Ureter (tissue), 1 donor: Measurements from ENCODE around the gene METRNL. TPM values are rescaled to one million over a fixed set of nuclear protein-coding genes. Genes with fewer than 3 reads are reported as not detected.

Experiments used
- DNase-seq: peaks from one replicate; pipeline ENCODE4 v3.0.0-alpha.2; 2020; ENCODE audit warnings: low spot score
- total RNA-seq: library from RNA; stranded (reverse); gene quantifications from one replicate; pipeline ENCODE4 v1.2.4, GENCODE V29; 2023
- donor health status: DM: yes; HTN: yes; CAD: no.

The METRNL gene
- total RNA-seq, 1 donor from 2014 or later: 74.4 TPM

- peak; percentile 89 for DNase-seq
These were observed 12.1 kb downstream of the METRNL start for GRCh38 chr17:83091257-83092141.

DNA sequence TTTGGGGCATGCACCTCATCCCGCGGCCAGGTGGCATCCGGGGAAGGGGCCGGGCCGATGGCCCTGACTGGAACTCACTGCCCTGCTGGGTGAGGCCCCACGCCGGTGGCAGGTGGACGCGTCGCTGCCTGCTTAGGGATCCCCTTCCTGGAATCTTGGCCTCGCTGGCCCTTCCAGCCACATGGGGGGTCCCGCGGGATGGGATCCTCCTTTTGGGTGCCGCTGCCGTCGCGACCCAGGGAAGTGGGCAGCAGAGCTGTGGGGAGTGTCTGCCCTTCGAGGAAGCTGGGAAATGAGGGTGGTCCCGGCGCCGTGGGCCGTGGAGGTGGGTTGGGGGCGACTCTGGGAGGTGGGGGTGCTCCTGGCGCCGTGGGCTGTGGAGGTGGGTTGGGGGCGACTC is 12.8 kb downstream of the METRNL start:
- DNase-seq: no peak

DNA sequence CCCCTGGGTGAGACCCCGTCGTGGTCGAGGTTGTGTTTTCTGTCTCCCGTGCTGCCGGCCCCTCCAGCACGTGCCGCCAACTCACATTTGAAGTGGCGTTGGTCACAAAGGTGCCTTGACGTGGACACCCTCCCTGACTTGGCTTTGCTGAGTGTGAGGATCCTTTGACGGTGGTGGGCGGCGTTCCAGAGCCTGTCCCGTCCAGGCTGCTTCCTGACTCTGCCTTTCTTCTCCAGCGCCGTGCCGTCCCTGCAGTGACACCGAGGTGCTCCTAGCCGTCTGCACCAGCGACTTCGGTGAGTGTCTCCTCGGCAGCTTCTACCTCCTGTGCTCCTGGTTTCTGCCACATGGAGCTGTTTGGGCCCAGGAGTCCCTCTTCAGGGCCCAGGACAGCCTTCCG is 13.5 kb downstream of the METRNL start:
- DNase-seq: no peak

DNA sequence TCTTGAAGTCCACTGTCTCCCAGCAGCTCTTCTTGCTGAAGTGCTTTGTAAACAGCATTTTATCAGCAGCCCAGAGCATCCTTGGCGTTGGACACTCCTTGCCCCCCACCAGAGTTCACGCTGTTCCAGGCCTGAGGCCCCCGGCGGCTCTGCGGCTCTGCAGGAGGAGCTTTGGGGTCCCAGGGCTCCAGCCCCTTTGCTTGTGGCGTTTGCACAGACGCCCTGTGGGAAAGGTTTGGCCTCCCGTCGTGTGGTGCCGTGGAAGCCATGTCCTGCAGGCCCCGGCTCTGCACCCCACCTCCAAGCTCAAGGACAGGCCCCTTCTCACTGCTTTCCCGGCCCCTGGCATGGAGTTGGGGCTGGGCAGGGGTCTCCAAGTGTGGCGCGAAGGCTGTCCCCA is 14.1 kb downstream of the METRNL start:
- no peak for DNase-seq

DNA sequence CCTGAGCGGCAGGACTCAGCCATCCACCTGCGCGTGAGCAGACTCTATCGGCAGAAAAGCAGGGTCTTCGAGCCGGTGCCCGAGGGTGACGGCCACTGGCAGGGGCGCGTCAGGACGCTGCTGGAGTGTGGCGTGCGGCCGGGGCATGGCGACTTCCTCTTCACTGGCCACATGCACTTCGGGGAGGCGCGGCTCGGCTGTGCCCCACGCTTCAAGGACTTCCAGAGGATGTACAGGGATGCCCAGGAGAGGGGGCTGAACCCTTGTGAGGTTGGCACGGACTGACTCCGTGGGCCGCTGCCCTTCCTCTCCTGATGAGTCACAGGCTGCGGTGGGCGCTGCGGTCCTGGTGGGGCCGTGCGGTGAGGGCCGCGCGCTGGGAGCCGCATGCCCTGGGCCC is 14.9 kb downstream of the METRNL start:
- no peak for DNase-seq

GRCh38 chr17:83095016-83095415 is 15.6 kb downstream of the METRNL start:
- no peak for DNase-seq

DNA sequence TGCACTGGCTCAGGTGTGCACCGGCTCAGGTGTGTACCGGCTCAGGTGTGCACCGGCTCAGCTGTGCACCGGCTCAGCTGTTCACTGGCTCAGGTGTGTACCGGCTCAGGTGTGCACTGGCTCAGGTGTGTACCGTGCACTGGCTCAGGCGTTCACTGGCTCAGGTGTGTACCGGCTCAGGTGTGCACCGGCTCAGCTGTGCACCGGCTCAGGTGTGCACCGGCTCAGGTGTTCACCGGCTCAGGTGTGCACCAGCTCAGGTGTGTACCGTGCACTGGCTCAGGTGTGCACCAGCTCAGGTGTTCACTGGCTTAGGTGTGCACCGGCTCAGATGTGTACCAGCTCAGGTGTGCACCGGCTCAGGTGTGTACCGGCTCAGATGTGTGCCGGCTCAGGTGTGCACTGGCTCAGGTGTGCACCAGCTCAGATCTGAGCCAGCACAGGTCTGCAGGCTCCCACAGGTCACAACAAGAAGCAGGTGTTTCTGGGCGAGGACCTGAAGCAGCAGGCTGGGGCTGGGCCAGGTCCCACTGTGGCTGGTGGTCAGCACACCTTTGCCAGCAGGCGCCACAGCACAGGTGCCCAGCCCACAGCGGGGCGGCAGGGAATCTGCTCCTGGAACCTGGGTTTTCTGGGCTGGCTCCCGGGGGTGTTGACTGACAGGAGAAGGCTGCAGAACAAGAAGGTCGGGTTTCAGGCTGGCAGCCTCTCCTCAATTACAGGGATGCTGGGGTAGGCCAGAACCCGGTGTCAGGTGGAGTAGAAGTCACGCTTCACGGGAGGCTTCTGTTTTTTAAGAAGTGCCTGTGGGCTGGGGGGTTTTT is 17.2 kb downstream of the METRNL start:
- DNase-seq: peak; percentile 85

DNA sequence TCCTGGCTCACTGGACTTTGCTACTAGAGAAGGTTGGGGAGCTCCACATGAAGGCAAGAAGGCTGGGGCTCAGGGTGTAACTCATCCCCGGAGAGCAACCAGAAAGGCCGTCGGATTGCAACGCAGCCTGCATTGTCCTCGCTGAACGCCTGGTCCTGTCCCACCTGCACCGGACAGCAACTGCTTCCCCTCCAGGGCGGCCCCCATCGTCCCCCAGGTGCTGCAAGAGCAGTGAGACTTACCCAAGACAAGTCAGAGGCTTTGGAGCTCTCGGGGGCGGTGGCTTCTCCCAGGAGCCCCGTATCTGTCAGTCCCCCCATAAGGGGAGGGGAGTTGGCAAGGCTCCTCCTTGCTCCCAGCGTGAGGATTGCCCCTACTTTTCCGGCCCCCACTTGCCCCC is 18.4 kb downstream of the METRNL start:
- DNase-seq: no peak

- DNase-seq: no peak
These were observed 19.1 kb downstream of the METRNL start for GRCh38 chr17:83098241-83099085.

DNA sequence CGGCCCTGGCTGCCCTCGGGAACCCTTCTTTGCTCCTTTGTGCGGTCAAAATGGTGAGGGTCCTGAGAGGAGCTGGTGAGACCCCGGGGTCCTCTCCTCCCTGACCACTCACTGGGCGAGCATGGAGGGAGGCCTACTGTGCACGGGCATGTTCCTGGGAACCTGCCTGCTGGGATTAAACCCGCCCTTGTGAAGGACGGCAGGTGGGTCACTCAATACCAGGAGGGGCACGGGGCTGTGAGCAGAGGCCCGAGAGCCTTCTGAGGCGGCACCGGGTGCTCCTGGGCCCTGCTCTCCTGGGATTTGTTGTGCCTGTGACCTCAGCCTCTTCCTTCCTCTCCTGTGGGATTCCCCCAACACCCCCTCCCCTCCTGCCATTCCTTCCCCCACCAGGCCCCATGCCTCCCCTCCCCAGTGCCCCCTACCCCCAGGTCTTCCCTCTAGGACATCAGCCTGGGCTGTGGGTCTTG is 19.7 kb downstream of the METRNL start:
- no peak for DNase-seq

GRCh38 chr17:83099570-83100181 is 20.3 kb downstream of the METRNL start:
- no peak for DNase-seq

GRCh38 chr17:83100220-83100852 is 20.9 kb downstream of the METRNL start:
- no peak for DNase-seq

DNA sequence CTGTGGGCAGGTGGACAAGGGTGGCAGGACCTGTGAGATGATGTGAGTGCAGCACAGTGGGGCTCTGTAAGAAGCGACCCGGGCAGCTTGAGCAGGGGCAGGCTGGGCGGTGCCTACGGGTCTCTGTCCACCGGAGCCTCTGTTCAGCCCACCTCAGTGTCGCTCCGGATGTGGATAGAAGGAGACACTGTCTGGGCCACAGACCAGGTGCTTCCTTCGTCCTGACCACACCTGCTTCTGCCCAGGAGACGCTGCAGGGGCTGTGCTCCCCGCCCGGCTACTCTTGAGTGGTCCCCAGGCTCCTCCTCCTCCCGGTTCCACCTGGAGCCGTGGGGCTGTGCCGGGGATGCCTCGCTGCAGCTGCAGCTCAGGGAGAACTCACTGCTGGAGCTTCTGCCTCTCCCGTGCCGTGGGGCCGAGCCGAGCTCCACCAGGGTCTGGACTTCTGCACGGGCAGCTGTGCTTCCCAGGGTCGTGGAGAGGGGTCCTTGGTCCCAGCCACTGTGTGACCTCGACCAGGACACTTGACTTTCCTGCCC is 21.5 kb downstream of the METRNL start:
- DNase-seq: no peak

- no peak for DNase-seq
These were observed 22.5 kb downstream of the METRNL start for GRCh38 chr17:83101805-83102480.

GRCh38 chr17:83103200-83103942 is 24.0 kb downstream of the METRNL start:
- no peak for DNase-seq

DNA sequence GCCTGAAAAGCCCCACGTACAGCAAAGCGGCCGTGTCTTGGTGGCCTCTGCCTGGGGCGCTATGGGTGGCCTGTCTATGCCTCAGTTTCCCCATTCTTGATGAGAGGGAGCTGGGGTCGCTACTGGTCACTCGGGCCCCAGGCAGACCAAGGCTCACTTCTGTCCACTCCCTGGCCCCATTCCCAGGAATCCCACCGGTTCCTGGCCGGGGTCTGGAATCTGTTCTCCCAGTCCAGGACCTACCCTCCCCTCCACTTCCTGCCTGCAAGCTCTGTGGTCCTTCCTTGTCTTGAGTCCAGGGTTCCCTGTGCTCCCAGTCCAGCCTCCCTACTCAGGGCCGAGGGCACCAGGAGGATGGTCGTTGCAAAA is 24.5 kb downstream of the METRNL start:
- no peak for DNase-seq

DNA sequence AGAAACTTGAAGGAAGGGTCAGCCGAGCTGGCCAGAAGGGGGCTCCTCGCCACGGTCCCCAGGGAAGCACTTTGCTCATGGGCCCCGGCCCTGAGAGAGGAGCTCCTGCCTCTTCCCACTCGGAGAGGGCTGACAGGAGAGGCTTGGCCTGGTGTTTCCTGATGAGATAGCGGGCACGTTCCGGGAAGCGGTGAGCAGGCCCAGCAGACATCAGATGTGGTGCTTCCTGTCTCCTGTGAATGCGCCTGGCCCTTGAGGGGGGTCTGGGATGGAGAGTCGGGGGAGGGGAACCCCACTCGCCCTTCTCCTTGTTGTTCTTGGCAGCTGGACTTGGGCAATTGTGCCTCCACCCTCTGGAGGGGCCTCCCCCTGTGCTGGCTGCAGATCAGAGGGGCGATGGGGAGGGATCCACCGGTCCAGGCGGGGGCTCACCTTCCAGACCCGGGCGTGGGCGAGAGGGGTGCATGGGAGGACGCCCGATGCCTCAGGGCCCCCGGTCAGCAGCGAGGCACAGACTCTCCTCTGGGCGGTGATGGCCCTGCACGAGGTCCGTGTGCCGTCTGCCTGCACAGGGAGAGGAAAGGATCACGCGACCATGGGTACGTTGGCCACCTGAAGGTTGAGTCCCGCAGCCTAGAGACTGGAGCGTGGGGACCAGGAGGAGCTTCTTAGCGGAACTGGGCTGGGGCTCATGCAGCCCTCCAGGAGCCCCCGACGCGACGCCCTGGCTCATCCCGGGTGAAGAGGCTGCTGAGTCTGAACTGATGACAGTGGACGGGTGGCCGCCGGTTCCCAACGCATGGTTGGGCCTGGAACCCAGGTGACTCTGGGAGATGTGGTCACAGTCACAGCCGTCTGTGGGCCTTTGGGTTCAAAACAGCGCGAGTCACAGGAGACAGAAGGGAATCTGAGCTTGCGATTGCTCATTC is 25.4 kb downstream of the METRNL start:
- no peak for DNase-seq

- DNase-seq: no peak
These were observed 26.1 kb downstream of the METRNL start for GRCh38 chr17:83105512-83105911.
